SK-N-MC (cell line): Measurements from ENCODE around the gene A3GALT2.

Source experiments
- EZH2 ChIP-seq: fragments of 200-600 bp; sonication (generic); IDR thresholded peaks from one replicate; pipeline ENCODE4 v1.6.1; 2017; ENCODE audit warnings: antibody characterized with exemption
- POLR2AphosphoS5 ChIP-seq: IDR thresholded peaks from 2 replicates; pipeline ENCODE4 v1.6.1; 2012; ENCODE audit warnings: mild to moderate bottlenecking, low read depth, low read length, borderline replicate concordance

DNA sequence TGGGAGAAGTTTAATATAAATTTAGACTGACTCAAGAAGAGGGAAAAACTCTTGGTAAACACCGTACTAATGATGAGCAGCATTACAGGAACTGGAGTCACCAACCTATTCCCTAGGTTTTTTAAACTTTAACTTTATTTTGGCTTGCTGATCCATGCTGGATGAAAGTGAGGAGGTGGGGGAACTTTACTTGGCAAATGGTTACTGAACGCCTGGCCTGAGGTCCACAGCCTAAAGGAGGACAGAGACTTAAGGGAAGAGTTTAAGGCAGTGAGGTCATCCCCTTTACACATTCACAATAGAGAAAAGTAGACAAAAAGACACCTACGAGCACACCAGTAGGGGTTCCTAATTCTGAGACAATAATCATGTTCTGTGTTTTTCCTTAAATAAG, 25.6 kb upstream of the A3GALT2 start:
- no peak for TF ChIP-seq EZH2
- TF ChIP-seq POLR2AphosphoS5: no peak
